ENCODE measurements around the gene WDR81. TPM values are rescaled to one million over a fixed set of nuclear protein-coding genes. Genes with fewer than 3 reads are reported as not detected.
"Not testable (repeated sequence)": the region's sequence is repeated elsewhere in the genome, so short reads cannot be mapped to it uniquely, and the experiment has no call there.

WDR81 gene
- 13.4 TPM for total RNA-seq (ENCODE audit: unreplicated experiment)
- long read RNA-seq, partial matches to known transcripts: 1 of 2 reads
- long read RNA-seq, other reads (novel, unspliced or antisense): 1 of 2 reads

- Mint-ChIP-seq H3K4me1 (ENCODE audit: low read depth, unreplicated experiment) (peaks cover 3% of the 10 kb centered on the region), H3K27ac (ENCODE audit: unreplicated experiment) (no peak within 1 kb of the TSS), H3K4me3 (ENCODE audit: unreplicated experiment) (peak within 1 kb of the TSS; percentile 79), H3K9me3 (ENCODE audit: unreplicated experiment) (peaks cover 7% of the 10 kb centered on the region), H3K36me3 (ENCODE audit: unreplicated experiment) (peaks cover 2% of the 10 kb centered on the region), H3K27me3 (ENCODE audit: unreplicated experiment) (peaks cover 7% of the 10 kb centered on the region)
- DNase-seq: peak; percentile 89
- TF ChIP-seq CTCF (IDR thresholded peaks at IDR 0.05; ENCODE audit: partially characterized antibody, unreplicated experiment): no peak
Measured at GRCh38 chr17:1724351-1724868, at the start of gene WDR81. TSS of gene WDR81 (plus strand) at chr17:1724704. CDS start at chr17:1724960, 256 bp downstream.

DNA sequence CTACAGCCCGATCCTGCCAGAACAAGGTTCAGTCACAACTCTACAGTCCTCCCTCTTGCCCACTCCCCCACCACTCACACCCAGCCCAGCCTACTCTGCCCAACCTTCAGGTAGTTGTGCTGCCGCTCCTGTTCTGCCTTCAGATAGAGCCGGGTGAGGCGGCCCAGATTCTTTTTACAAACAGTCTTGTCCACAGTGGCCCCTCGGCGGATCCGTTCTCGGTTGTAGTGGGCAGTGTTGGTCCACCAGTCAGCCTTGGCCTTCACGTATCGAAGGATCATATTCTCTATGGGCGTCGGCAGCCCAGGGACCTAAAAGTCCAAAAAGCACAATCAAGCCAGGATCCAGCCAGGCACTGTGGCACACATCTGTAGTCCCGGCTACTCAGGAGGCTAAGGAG is 48.1 kb upstream of the WDR81 start:
- TF ChIP-seq CTCF (IDR thresholded peaks at IDR 0.05; ENCODE audit: partially characterized antibody, unreplicated experiment): no peak
- Mint-ChIP-seq H3K27ac (ENCODE audit: unreplicated experiment) (no peak overlapping the region), H3K36me3 (ENCODE audit: unreplicated experiment) (peaks cover 6% of the 10 kb centered on the region)

DNA sequence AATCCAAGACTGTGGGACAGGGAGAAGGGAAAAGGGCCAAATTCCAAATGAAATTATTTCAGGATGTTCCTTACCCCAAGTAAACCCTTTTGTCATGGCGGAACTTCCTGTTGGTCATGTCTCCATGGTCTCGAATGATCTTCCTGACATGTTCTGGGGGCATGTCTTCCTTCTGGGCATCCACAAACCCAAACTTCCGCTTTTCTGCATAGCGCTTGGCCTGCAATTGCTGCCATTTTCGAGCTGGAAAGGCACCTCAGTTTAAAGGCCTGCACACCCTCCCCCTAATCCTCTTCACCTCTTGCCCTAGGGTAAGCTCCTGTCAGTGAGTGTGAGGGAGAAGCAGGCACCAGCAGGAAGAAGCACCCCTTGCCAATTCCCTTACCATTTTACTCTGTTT is 41.0 kb upstream of the WDR81 start:
- no peak for TF ChIP-seq CTCF (IDR thresholded peaks at IDR 0.05; ENCODE audit: partially characterized antibody, unreplicated experiment)
- H3K9me3 Mint-ChIP-seq (ENCODE audit: unreplicated experiment): peaks cover 11% of the 10 kb centered on the region
- DNase-seq: no peak
- H3K27me3 Mint-ChIP-seq (ENCODE audit: unreplicated experiment): peaks cover 9% of the 10 kb centered on the region
- peak overlapping the region; percentile 96 for H3K4me3 Mint-ChIP-seq (ENCODE audit: unreplicated experiment)
- H3K4me1 Mint-ChIP-seq (ENCODE audit: low read depth, unreplicated experiment): peaks cover 8% of the 10 kb centered on the region
- H3K36me3 Mint-ChIP-seq (ENCODE audit: unreplicated experiment): peaks cover 6% of the 10 kb centered on the region
- peak overlapping the region; percentile 81 for H3K27ac Mint-ChIP-seq (ENCODE audit: unreplicated experiment)

More for the DNA sequence above, 48.1 kb upstream of the WDR81 start:
- no peaks in the 10 kb centered on the region for H3K4me1 Mint-ChIP-seq (ENCODE audit: low read depth, unreplicated experiment)
- peaks cover 2% of the 10 kb centered on the region for H3K9me3 Mint-ChIP-seq (ENCODE audit: unreplicated experiment)
- peaks cover 1% of the 10 kb centered on the region for H3K27me3 Mint-ChIP-seq (ENCODE audit: unreplicated experiment)
- DNase-seq: no peak
- H3K4me3 Mint-ChIP-seq (ENCODE audit: unreplicated experiment): no peak overlapping the region

- DNase-seq: peak; percentile 98
- TF ChIP-seq CTCF (IDR thresholded peaks at IDR 0.05; ENCODE audit: partially characterized antibody, unreplicated experiment): no peak
- Mint-ChIP-seq H3K27me3 (ENCODE audit: unreplicated experiment) (peaks cover 9% of the 10 kb centered on the region), H3K4me1 (ENCODE audit: low read depth, unreplicated experiment) (peaks cover 8% of the 10 kb centered on the region), H3K4me3 (ENCODE audit: unreplicated experiment) (peak within 1 kb of the TSS; percentile 96), H3K36me3 (ENCODE audit: unreplicated experiment) (peaks cover 6% of the 10 kb centered on the region), H3K27ac (ENCODE audit: unreplicated experiment) (peak within 1 kb of the TSS; percentile 98), H3K9me3 (ENCODE audit: unreplicated experiment) (peaks cover 11% of the 10 kb centered on the region)
Measured at GRCh38 chr17:1684378-1685189, 39.9 kb upstream of the WDR81 start, which contains the start of gene PRPF8. TSS of gene PRPF8 (minus strand) at chr17:1684867. CDS start at chr17:1684571, 296 bp downstream.

GRCh38 chr17:1686086-1686485 is 38.4 kb upstream of the WDR81 start:
- Mint-ChIP-seq H3K9me3 (ENCODE audit: unreplicated experiment) (peaks cover 16% of the 10 kb centered on the region), H3K36me3 (ENCODE audit: unreplicated experiment) (peaks cover 10% of the 10 kb centered on the region), H3K4me1 (ENCODE audit: low read depth, unreplicated experiment) (peaks cover 8% of the 10 kb centered on the region), H3K27me3 (ENCODE audit: unreplicated experiment) (peaks cover 15% of the 10 kb centered on the region), H3K27ac (ENCODE audit: unreplicated experiment) (peak overlapping the region; percentile 46), H3K4me3 (ENCODE audit: unreplicated experiment) (peak overlapping the region; percentile 60)
- TF ChIP-seq CTCF (IDR thresholded peaks at IDR 0.05; ENCODE audit: partially characterized antibody, unreplicated experiment): no peak
- no peak for DNase-seq

GRCh38 chr17:1688405-1688804 is 36.1 kb upstream of the WDR81 start:
- Mint-ChIP-seq H3K36me3 (ENCODE audit: unreplicated experiment) (peaks cover 12% of the 10 kb centered on the region), H3K9me3 (ENCODE audit: unreplicated experiment) (peaks cover 20% of the 10 kb centered on the region), H3K27me3 (ENCODE audit: unreplicated experiment) (peaks cover 12% of the 10 kb centered on the region)
- not testable (repeated sequence) for H3K27ac Mint-ChIP-seq (ENCODE audit: unreplicated experiment); H3K4me1 Mint-ChIP-seq (ENCODE audit: low read depth, unreplicated experiment); DNase-seq; H3K4me3 Mint-ChIP-seq (ENCODE audit: unreplicated experiment)

Data from glutamatergic neuron (in vitro differentiated cells).